SH-SY5Y (cell line): ENCODE results near the gene ILF3.

Experiments used
- GATA2 ChIP-seq: IDR thresholded peaks from 2 replicates; pipeline ENCODE4 v1.6.1; 2011; ENCODE audit warnings: mild to moderate bottlenecking, low read depth, low read length
- GATA3 ChIP-seq: IDR thresholded peaks from 2 replicates; pipeline ENCODE4 v1.6.1; 2011; ENCODE audit warnings: low read depth, mild to moderate bottlenecking, low read length, moderate library complexity

GRCh38 chr19:10637894-10638293 is 16.3 kb upstream of the ILF3 start:
- TF ChIP-seq GATA3: no peak
- TF ChIP-seq GATA2: no peak
